HG03095 (cell line): ENCODE results near the gene LAX1.
"Not testable (repeated sequence)": the region's sequence is repeated elsewhere in the genome, so short reads cannot be mapped to it uniquely, and the experiment has no call there.

ENCODE experiments used
- ATAC-seq: cut with Tn5 transposase; IDR thresholded peaks from one replicate; pipeline ENCODE4 v1.9.1; 2021; ENCODE audit warnings: moderate library complexity; ENCODE audit not compliant: unreplicated experiment

Gene LAX1

GRCh38 chr1:203765029-203765837 lies at the start of gene LAX1:
TSS of gene LAX1 (plus strand) at chr1:203765183. CDS start at chr1:203765566, 383 bp downstream.
- peak; percentile 84 for ATAC-seq

- ATAC-seq = no peak
Observed at GRCh38 chr1:203717120-203717519, 47.9 kb upstream of the LAX1 start.

- no peak for ATAC-seq
Observed at GRCh38 chr1:203720242-203720641, 44.7 kb upstream of the LAX1 start.

GRCh38 chr1:203722909-203723308 lies 42.1 kb upstream of the LAX1 start:
- no peak for ATAC-seq

- no peak for ATAC-seq
Observed at GRCh38 chr1:203726417-203726867, 38.5 kb upstream of the LAX1 start.

GRCh38 chr1:203733009-203733863 lies 31.7 kb upstream of the LAX1 start:
- no peak for ATAC-seq

GRCh38 chr1:203742436-203742835 lies 22.5 kb upstream of the LAX1 start:
- ATAC-seq = no peak

GRCh38 chr1:203743091-203743571 lies 21.9 kb upstream of the LAX1 start:
- ATAC-seq = no peak

GRCh38 chr1:203744075-203744972 lies 20.7 kb upstream of the LAX1 start:
- peak; percentile 70 for ATAC-seq

GRCh38 chr1:203746281-203746680 lies 18.7 kb upstream of the LAX1 start:
- no peak for ATAC-seq

GRCh38 chr1:203751051-203751450 lies 13.9 kb upstream of the LAX1 start:
- no peak for ATAC-seq

- not testable (repeated sequence) for ATAC-seq
Observed at GRCh38 chr1:203751618-203752361, 13.2 kb upstream of the LAX1 start.

GRCh38 chr1:203754455-203754864 lies 10.5 kb upstream of the LAX1 start:
- peak; percentile 65 for ATAC-seq

- no peak for ATAC-seq
Observed at GRCh38 chr1:203756036-203756435, 8.9 kb upstream of the LAX1 start.

- ATAC-seq = not testable (repeated sequence)
Observed at GRCh38 chr1:203758749-203759148, 6.2 kb upstream of the LAX1 start.

GRCh38 chr1:203760506-203760905 lies 4.5 kb upstream of the LAX1 start:
- no peak for ATAC-seq

GRCh38 chr1:203761958-203762357 lies 3.0 kb upstream of the LAX1 start:
- ATAC-seq = not testable (repeated sequence)

- ATAC-seq = no peak
Observed at GRCh38 chr1:203763505-203763904, 1.5 kb upstream of the LAX1 start.

- ATAC-seq = no peak
Observed at GRCh38 chr1:203764105-203765028, 616 bp upstream of the LAX1 start.
